GM21529 (cell line): Measurements from ENCODE around the gene ELN.
"Not testable (repeated sequence)": the region's sequence is repeated elsewhere in the genome, so short reads cannot be mapped to it uniquely, and the experiment has no call there.

Experiments used
- ATAC-seq: cut with Tn5 transposase; IDR thresholded peaks from one replicate; pipeline ENCODE4 v1.9.1; 2021; ENCODE audit not compliant: unreplicated experiment

The ELN gene

GRCh38 chr7:74027683-74028320 lies at the start of gene ELN:
Gene ELN (plus strand): TSS chr7:74028173. CDS start chr7:74028188, 15 bp downstream.
- no peak for ATAC-seq

DNA sequence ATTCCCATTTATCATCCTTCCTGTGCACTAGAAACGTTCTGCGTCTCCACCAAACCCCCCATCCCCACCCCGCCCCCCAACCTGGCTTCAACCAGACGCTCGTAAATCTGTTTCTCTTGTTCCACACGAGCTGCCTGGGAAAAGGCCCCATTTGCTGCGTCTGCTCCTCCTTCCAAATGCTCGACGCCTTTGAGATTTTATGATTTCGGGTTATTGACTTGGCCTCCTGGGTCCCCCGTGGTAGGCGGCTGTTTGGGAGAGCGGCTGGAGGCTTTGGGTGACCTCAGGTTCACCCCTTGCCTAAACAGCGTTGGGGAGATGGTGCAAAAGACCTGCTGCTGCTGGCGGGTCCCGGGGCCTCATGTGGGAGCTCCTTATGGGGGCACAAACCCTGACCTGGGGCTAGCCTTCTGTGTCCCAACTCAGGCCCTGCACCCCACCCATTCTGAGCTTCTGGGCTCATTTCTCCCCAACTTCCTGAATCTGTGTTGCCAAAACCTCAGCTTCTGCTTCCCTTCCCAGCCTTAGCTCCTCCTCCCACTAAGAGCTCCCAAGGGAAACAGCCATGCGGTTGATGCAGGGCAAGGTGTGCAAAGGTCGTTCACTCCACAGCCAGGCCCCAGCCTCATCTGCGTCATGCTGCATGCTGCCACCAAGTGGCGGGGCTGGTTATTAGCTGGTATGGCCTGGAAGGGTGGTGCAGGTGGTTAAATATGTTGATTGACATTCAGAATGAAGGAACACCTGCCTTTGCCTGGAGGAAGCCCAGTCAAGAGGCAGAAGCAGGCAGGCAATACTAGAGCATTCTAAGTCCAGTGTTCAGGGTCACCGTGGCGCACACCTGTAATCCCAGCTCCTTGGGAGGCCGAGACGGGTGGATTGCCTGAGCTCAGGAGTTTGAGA lies 49.1 kb upstream of the ELN start:
- ATAC-seq: no peak

DNA sequence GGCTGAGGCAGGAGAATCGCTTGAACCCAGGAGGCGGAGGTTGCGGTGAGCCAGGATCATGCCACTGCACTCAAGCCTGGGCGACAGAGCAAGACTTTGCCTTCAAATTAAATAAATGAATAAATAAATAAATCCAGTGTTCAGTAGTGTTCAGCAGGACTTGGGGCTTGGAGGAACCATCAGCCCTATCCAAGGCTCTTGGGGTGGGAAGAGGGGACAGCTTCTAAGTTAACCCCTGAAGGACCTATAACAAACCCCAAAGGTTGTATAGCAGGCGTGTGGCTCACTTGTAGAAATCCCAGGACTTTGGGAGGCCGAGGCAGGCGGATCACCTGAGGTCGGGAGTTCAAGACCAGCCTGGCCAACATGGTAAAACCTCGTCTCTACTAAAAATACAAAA lies 48.3 kb upstream of the ELN start:
- not testable (repeated sequence) for ATAC-seq

- no peak for ATAC-seq
Observed at GRCh38 chr7:73980206-73980605, 47.8 kb upstream of the ELN start.

DNA sequence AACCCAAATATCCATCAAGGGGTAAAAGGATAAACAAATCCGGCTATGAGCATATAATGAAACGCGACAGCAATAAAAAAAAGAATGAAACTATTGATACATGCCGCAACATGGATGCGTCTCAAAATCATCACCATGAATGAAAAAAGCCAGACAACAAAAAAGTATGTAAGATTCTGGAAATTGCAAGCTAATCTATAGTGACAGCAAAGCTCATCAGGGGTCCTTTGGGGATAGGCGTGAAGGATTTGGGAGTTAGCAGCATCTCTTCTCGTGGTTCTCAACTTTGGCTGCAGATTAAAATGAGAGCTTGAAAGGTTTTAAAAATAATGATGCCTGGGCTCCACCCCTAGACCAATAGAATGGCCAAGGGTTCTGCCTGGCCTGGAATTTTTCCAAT lies 46.0 kb upstream of the ELN start:
- no peak for ATAC-seq

- ATAC-seq: no peak
Observed at GRCh38 chr7:73983437-73984164, 44.4 kb upstream of the ELN start.

GRCh38 chr7:73984481-73985205 lies 43.3 kb upstream of the ELN start:
- ATAC-seq: no peak

DNA sequence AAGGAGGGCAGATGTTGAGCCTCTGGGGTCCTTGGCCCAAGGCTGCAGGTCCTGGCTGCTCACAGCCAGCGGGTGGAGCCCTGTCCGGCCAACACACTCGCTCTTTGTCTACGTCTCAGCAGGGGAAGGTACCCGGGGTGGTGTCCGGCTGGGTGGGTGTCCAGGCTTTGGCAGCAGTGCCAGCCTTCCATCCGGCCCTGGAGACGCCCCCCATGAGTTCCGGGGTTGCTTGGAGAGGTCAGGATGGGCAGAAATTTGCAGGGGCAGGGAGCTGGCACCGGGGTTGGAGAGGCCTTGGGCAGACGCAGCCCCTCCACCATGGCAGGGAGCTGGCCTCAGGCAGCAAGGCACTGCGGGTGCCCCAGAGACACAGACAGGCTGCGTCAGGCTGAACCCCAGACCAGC lies 42.2 kb upstream of the ELN start:
- ATAC-seq: no peak

DNA sequence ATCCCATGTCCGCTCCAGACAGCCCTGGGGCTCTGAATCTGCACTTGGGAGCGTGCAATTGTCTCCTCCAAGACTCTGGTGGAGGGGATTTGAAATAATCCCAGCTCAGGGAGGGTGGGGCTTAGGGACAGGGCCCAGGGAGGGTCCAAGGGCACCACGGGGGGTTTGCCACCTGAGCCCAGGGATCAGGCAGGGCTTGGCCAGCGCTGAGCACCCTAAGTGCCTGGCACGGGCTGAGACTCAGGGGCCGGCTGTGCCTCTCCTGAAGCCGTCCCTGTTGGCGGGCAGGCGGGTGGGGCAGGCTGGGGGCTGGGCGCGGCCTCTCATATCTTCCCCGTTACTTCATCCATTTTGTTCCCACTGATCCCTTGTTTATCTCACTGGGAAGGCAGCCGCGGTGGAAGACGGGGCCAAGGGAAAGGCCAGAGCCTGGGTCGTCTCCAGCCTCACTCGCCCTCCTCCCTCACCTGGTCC lies 41.8 kb upstream of the ELN start:
- no peak for ATAC-seq

DNA sequence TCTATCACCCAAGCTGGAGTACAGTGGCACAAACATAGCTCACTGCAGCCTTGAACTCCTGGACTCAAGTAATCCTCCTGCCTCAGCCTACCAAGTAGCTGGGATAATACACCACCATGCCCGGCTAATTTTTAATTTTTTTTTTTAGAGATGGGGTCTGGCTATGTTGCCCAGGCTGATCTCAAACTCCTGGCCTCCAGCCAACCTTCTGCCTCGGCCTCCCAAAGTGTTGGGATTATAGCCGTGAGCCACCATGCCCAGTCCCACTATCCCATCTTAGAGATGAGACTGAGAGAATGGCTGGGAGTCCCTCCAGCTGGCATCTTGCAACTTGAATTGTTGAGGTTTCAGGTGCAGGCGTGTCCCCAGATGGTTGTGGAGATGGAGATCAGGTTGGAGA lies 40.7 kb upstream of the ELN start:
- no peak for ATAC-seq

DNA sequence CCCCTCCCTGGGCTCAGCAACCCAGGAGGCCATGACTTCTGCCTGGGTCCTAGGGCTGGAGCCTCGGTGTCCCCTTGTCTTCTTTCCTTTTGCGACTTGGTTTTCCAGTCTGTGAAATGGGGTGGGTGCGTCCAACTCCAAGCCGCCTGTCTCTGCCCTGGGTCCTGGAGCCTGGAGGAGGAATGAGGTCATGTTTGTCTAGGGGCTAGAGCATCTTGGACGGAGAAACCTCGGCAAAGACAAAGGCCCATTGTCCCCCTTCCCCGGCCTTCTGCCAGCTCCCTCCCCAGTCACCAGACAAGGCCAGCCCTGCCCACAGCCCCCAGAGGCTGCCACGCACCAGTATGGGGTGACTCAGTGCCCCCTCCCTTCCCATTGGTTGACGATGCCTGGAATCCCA lies 39.8 kb upstream of the ELN start:
- no peak for ATAC-seq

DNA sequence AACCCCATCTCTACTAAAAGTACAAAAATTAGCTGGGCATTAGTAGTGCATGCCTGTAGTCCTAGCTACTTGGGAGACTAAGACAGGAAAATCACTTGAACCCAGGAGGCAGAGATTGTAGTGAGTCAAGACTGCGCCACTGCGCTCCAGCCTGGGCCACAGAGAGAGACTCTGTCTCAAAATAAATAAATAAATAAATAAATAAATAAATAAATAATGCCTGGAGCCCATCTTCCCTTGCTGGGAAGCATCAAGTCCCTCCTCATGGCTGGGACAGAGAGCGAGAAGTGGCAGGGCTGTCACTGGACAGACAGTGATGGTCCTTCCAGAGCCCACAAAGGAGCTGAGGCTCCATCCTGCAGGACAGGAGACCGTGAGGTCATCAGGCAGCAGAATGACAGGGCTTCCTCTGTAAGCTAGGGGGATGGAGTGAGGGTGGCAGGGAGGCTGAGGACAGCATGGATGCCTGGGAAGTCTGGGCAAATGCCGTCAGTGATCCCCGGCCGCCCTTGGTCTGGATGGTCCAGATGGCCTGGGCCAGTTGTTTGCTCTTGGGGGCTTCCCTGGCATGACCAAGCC lies 36.4 kb upstream of the ELN start:
- ATAC-seq: no peak

DNA sequence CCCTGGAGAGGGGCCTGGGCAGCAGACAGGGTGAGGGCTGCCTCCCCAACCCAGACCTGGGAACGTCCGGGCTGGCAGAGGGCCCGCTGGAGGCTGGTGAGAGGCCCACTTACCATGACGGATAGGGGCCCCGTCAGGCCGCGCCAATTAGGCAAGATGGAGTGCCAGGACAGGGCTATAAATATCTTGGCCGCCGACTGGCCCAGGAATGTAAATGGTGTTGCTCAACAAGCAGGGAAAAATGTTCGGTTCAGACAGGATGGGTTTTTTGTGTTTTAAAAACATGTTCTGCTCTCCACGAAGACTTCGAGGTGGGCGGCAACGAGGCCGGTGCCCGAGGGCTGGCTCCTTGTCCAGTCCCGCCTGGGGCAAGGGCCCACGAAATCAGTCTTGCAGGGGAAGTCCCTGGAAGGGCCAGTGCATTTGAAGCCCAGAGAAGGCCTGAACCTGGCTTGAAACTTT lies 35.8 kb upstream of the ELN start:
- no peak for ATAC-seq

GRCh38 chr7:73994023-73994422 lies 34.0 kb upstream of the ELN start:
- ATAC-seq: no peak

DNA sequence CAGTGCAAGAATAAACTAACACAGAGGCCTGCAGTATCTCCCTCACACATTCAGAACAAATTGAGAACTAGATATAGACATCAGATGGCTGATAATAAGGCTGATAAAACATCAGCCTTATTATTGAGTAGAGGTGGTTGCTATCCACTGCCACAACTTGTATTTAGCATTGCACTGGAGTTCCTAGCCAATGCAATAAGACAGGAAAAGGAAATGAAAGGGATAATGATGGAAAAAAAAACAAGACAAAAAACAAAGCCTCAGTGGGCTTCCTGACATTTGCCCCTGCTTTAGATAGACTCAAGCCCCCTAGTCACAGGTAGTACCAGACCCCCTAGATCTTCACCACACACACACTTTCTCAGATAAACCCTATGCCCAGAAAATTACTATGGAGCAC lies 33.2 kb upstream of the ELN start:
- ATAC-seq: no peak

DNA sequence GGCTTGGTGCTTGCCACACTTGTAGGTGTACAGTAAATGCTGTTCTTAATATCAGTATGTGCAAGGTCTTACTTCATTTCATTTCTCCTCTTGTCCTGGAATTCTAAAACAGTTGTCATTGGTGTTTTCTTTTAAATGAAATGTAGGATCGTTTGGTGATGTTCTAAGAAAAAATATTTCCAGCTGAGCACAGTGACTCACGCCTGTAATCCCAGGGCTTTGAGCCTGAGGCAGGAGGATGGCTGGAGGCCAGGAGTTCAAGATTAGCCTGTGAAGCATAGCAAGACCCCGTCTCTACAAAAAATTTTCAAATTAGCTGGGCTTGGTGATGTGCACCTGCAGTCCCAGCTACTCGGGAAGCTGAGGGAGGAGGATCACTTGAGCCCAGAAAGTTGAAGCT lies 32.6 kb upstream of the ELN start:
- no peak for ATAC-seq

DNA sequence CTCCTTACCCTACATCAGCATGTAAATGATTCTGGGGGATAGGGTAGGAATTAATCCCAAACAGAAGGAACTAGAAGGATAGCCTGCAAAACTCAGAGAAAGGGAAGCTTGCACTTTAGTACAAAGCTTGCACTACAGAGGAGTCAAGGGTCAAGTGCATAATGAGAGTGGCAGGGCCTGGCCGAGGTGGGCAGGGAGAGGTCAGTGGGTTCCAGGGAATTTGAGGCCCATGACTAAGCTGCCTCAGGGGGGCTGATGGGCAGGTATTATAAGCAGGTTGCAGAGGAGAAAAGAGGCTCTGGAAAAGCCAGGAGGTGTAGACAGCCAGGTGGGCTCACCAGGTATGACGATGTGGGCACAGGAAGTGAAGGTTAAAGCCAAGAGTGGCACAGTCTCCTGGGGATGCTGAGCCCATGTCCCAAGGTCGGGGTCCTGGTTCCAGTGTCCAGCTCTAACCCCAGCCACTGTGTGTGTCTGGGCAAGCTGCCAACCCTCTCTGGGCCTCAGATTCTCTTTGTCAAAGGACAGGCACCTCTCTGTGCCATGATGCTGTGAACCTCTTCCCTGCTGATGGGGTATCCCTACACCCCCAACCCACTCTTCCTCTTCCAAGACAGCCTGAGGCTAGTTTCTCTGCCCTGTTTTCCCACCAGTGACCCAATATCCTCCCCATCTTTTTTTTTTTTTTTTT lies 32.0 kb upstream of the ELN start:
- no peak for ATAC-seq

DNA sequence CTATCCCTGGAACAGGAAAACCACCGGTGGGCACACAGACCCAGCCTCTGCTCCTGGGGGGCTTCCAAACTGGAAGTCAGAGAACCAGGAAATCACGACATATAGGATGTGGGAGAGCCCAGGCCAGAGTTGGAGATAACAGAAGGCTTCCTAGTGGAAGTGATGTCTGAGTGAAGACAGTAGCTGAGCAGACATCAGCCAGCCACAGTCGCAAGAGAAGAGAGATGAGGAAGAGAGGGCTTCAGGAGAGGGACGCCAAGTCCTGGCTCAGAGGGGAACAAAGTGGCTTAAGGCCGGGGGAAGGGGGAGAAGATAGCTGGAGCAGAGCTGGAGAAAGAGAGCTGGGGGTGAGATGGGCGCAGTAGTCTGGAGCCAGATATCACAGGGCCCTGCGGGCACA lies 30.9 kb upstream of the ELN start:
- ATAC-seq: no peak

- no peak for ATAC-seq
Observed at GRCh38 chr7:73999664-74000435, 28.1 kb upstream of the ELN start.
